ENCODE results near the gene BHLHA15.

DNA sequence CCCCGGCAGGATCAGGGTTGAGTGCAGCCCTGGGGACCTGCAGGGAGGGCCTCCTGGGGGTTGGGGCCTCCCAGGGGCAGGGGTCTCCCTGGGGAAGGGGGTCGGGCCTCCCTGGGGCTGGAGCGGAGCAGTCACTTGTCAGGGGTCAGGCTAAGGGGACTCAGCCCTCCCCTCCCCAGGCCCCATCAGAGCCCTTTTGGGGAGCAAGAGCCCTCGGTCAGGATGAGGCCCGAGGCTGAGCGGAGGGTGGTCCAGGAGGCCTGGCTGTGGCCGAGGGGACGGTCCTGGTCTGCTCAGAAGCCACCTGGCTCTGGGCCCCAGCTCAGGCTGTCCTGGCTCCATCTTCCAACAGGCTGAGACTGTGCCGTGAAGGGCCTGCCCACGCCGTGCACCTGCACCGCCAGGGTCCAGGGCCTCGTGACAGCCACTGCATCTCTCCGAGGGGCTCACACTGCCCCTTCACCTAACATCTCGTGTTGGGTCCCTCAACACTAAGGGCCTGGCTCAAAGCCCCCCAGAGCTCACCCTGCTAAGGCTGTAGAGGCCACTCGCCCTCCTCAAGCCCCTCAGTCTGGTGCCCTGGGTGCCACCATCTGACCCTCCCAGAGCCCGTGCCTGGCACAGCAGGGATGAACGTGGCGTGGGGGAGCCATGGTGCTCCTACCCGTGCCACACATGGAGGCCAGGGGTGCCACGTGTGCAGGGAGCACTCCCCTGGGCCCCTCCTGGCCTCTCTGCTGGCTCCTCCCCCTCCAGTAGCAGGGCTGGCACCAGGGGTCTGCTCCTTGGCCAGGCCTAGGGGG lies 12.9 kb downstream of the BHLHA15 start:
- TF ChIP-seq FOXP1 (IDR thresholded peaks at IDR 0.05) (no peak), FOXP1 (CRISPR knock-in tag; IDR thresholded peaks at IDR 0.05) (no peak), EP300 (IDR thresholded peaks at IDR 0.05; ENCODE audit: low read depth in 2 of 2, low read length in 2 of 2) (no peak), EP300 (CRISPR knock-in tag; IDR thresholded peaks at IDR 0.05; ENCODE audit: borderline replicate concordance) (no peak), NCOA5 (CRISPR knock-in tag; IDR thresholded peaks at IDR 0.05) (no peak), KDM5A (IDR thresholded peaks at IDR 0.05; ENCODE audit: borderline replicate concordance, low read length) (no peak), ZBTB21 (CRISPR knock-in tag; IDR thresholded peaks at IDR 0.05) (no peak), NONO (IDR thresholded peaks at IDR 0.05) (no peak), NONO (CRISPR knock-in tag; conservative IDR thresholded peaks at IDR 0.05) (no peak), ZNF274 (CRISPR knock-in tag; IDR thresholded peaks at IDR 0.05) (no peak), SRSF1 (optimal IDR thresholded peaks at IDR 0.05; ENCODE audit: low read depth, low read length) (no peak), ZNF503 (CRISPR knock-in tag; IDR thresholded peaks at IDR 0.05) (no peak), ZNF335 (CRISPR knock-in tag; IDR thresholded peaks at IDR 0.05) (no peak), FOXA1 (IDR thresholded peaks at IDR 0.05) (no peak), FOXA1 (CRISPR knock-in tag; IDR thresholded peaks at IDR 0.05) (no peak), FOXO1 (CRISPR knock-in tag; IDR thresholded peaks at IDR 0.05) (no peak), MXI1 (IDR thresholded peaks at IDR 0.05; ENCODE audit: borderline replicate concordance, low read depth, low read length) (no peak)
- TF ChIP-seq, protein P1, sequence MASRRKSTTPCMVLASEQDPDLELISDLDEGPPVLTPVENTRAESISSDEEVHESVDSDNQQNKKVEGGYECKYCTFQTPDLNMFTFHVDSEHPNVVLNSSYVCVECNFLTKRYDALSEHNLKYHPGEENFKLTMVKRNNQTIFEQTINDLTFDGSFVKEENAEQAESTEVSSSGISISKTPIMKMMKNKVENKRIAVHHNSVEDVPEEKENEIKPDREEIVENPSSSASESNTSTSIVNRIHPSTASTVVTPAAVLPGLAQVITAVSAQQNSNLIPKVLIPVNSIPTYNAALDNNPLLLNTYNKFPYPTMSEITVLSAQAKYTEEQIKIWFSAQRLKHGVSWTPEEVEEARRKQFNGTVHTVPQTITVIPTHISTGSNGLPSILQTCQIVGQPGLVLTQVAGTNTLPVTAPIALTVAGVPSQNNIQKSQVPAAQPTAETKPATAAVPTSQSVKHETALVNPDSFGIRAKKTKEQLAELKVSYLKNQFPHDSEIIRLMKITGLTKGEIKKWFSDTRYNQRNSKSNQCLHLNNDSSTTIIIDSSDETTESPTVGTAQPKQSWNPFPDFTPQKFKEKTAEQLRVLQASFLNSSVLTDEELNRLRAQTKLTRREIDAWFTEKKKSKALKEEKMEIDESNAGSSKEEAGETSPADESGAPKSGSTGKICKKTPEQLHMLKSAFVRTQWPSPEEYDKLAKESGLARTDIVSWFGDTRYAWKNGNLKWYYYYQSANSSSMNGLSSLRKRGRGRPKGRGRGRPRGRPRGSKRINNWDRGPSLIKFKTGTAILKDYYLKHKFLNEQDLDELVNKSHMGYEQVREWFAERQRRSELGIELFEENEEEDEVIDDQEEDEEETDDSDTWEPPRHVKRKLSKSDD (CRISPR knock-in tag; IDR thresholded peaks at IDR 0.05; ENCODE audit: low read depth) = no peak

Measured in HepG2 (cell line).